GM23338 (cell line): ENCODE data around the gene ZBTB1.

Experiments
- EZH2 ChIP-seq: fragments of 200-600 bp; sonication (generic); IDR thresholded peaks from one replicate; pipeline ENCODE4 v1.8.0; 2017; ENCODE audit warnings: antibody characterized with exemption, mild to moderate bottlenecking, low read depth; ENCODE audit not compliant: unreplicated experiment
- EZH2phosphoT487 ChIP-seq: fragments of 200-600 bp; sonication (generic); IDR thresholded peaks from one replicate; pipeline ENCODE4 v1.8.1; 2018; ENCODE audit warnings: antibody characterized with exemption; ENCODE audit not compliant: unreplicated experiment
- JUNB ChIP-seq: IDR thresholded peaks from one replicate; pipeline ENCODE4 v1.6.1; 2016; ENCODE audit warnings: antibody characterized with exemption; ENCODE audit not compliant: unreplicated experiment
- TF ChIP-seq, protein P1 (sequence below), 2 experiments: fragments of 200-600 bp in 1 of 2; sonication (generic) in 1 of 2; conservative IDR thresholded peaks; 2 replicates each; pipeline versions ENCODE4 v1.5.1 to v1.6.1; 2016 to 2017; ENCODE audit warnings: antibody characterized with exemption in 2 of 2, low read depth in 2 of 2, mild to moderate bottlenecking in 2 of 2, moderate library complexity in 1 of 2
- TF ChIP-seq, protein P2 (sequence below): fragments of 250-450 bp; sonication (Bioruptor Pico); IDR thresholded peaks from 2 replicates; pipeline ENCODE4 v1.5.0; 2020; ENCODE audit warnings: mild to moderate bottlenecking, moderate library complexity

- TF ChIP-seq, protein P1, sequence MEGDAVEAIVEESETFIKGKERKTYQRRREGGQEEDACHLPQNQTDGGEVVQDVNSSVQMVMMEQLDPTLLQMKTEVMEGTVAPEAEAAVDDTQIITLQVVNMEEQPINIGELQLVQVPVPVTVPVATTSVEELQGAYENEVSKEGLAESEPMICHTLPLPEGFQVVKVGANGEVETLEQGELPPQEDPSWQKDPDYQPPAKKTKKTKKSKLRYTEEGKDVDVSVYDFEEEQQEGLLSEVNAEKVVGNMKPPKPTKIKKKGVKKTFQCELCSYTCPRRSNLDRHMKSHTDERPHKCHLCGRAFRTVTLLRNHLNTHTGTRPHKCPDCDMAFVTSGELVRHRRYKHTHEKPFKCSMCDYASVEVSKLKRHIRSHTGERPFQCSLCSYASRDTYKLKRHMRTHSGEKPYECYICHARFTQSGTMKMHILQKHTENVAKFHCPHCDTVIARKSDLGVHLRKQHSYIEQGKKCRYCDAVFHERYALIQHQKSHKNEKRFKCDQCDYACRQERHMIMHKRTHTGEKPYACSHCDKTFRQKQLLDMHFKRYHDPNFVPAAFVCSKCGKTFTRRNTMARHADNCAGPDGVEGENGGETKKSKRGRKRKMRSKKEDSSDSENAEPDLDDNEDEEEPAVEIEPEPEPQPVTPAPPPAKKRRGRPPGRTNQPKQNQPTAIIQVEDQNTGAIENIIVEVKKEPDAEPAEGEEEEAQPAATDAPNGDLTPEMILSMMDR (conservative IDR thresholded peaks at IDR 0.05; ENCODE audit: low read depth in 2 of 2), result no peak
- TF ChIP-seq JUNB (no peak), EZH2 (no peak), EZH2phosphoT487 (no peak)
- TF ChIP-seq, protein P2, sequence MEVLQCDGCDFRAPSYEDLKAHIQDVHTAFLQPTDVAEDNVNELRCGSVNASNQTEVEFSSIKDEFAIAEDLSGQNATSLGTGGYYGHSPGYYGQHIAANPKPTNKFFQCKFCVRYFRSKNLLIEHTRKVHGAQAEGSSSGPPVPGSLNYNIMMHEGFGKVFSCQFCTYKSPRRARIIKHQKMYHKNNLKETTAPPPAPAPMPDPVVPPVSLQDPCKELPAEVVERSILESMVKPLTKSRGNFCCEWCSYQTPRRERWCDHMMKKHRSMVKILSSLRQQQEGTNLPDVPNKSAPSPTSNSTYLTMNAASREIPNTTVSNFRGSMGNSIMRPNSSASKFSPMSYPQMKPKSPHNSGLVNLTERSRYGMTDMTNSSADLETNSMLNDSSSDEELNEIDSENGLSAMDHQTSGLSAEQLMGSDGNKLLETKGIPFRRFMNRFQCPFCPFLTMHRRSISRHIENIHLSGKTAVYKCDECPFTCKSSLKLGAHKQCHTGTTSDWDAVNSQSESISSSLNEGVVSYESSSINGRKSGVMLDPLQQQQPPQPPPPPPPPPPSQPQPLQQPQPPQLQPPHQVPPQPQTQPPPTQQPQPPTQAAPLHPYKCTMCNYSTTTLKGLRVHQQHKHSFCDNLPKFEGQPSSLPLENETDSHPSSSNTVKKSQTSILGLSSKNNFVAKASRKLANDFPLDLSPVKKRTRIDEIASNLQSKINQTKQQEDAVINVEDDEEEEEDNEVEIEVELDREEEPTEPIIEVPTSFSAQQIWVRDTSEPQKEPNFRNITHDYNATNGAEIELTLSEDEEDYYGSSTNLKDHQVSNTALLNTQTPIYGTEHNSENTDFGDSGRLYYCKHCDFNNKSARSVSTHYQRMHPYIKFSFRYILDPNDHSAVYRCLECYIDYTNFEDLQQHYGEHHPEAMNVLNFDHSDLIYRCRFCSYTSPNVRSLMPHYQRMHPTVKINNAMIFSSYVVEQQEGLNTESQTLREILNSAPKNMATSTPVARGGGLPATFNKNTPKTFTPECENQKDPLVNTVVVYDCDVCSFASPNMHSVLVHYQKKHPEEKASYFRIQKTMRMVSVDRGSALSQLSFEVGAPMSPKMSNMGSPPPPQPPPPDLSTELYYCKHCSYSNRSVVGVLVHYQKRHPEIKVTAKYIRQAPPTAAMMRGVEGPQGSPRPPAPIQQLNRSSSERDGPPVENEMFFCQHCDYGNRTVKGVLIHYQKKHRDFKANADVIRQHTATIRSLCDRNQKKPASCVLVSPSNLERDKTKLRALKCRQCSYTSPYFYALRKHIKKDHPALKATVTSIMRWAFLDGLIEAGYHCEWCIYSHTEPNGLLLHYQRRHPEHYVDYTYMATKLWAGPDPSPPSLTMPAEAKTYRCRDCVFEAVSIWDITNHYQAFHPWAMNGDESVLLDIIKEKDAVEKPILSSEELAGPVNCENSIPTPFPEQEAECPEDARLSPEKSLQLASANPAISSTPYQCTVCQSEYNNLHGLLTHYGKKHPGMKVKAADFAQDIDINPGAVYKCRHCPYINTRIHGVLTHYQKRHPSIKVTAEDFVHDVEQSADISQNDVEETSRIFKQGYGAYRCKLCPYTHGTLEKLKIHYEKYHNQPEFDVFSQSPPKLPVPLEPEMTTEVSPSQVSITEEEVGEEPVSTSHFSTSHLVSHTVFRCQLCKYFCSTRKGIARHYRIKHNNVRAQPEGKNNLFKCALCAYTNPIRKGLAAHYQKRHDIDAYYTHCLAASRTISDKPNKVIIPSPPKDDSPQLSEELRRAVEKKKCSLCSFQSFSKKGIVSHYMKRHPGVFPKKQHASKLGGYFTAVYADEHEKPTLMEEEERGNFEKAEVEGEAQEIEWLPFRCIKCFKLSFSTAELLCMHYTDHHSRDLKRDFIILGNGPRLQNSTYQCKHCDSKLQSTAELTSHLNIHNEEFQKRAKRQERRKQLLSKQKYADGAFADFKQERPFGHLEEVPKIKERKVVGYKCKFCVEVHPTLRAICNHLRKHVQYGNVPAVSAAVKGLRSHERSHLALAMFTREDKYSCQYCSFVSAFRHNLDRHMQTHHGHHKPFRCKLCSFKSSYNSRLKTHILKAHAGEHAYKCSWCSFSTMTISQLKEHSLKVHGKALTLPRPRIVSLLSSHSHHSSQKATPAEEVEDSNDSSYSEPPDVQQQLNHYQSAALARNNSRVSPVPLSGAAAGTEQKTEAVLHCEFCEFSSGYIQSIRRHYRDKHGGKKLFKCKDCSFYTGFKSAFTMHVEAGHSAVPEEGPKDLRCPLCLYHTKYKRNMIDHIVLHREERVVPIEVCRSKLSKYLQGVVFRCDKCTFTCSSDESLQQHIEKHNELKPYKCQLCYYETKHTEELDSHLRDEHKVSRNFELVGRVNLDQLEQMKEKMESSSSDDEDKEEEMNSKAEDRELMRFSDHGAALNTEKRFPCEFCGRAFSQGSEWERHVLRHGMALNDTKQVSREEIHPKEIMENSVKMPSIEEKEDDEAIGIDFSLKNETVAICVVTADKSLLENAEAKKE (CRISPR knock-in tag), result no peak
Observed at GRCh38 chr14:64563696-64564095, 59.1 kb downstream of the ZBTB1 start.
